Ecto neural progenitor cell (in vitro differentiated cells): ENCODE measurements around the gene DLEC1.
"Not testable (repeated sequence)": the region's sequence is repeated elsewhere in the genome, so short reads cannot be mapped to it uniquely, and the experiment has no call there.

ENCODE experiments used
- DNase-seq: peaks from one replicate; pipeline ENCODE4 v3.0.0-alpha.2; 2018; ENCODE audit warnings: low spot score

Gene DLEC1

GRCh38 chr3:38084334-38085310, 45.6 kb downstream of the DLEC1 start:
- DNase-seq = no peak

DNA sequence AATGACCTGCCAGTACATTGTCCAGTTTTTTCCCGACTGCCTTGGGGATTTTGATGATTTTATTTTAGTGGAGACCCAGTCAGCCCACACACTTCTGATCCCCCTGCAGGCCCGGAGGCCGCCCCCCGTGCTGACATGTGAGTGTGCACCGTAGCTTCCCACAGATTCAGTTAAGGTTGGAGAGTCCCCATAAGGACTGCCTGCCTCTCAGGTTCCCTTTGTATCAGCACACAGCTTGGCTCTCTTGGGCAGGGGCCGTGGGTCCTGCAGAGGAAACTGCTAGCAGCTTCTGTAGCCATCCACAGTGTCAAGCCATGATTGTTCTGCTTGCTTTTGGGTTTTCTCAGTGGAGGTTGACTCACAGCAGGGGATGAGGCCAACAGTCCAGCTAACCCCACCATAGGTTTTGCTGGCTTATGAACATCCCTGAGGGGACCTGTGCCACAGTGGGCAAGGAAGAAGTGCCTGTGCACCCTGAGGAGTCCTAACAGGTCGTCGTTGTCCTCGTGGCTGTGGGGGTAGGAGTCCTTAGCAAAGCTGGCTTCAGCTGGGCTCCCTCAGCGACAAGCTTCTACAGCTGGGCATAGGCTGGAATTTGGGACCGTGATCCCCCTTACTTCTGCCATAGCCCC, 46.4 kb downstream of the DLEC1 start:
- DNase-seq = no peak

- no peak for DNase-seq
Observed at GRCh38 chr3:38085943-38086324, 46.9 kb downstream of the DLEC1 start.

- DNase-seq = no peak
Observed at GRCh38 chr3:38086496-38086895, 47.5 kb downstream of the DLEC1 start.

DNA sequence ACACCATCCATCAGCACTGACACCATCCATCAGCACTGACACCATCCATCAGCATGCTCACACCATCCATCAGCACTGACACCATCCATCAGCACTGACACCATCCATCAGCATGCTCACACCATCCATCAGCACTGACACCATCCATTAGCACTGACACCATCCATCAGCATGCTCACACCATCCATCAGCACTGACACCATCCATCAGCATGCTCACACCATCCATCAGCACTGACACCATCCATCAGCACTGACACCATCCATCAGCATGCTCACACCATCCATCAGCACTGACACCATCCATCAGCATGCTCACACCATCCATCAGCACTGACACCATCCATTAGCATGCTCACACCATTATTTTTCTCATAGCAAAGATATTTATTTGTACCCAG, 48.3 kb downstream of the DLEC1 start:
- DNase-seq = not testable (repeated sequence)

GRCh38 chr3:38088126-38089078, 49.4 kb downstream of the DLEC1 start:
- DNase-seq = no peak

GRCh38 chr3:38089163-38089562, 50.2 kb downstream of the DLEC1 start:
- no peak for DNase-seq

DNA sequence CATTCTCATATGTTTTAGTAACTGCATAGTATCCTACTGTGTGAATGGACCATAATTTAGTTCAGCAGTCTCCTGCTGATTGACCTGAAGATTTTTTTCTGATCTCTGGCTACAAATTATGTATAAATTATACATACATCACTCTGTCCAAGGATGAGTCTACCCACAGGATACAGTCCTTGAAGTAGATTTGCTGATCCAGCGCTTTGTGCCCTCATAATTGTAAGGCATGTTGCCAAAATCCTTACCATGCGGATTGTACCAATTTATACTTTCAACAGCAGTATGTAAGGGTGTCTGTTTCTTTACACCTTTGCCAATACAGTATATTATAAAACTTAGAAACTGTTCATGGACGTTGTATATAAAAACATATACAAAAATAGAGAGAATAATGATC, 51.4 kb downstream of the DLEC1 start:
- no peak for DNase-seq

- DNase-seq = no peak
Observed at GRCh38 chr3:38094999-38095398, 56.0 kb downstream of the DLEC1 start.

DNA sequence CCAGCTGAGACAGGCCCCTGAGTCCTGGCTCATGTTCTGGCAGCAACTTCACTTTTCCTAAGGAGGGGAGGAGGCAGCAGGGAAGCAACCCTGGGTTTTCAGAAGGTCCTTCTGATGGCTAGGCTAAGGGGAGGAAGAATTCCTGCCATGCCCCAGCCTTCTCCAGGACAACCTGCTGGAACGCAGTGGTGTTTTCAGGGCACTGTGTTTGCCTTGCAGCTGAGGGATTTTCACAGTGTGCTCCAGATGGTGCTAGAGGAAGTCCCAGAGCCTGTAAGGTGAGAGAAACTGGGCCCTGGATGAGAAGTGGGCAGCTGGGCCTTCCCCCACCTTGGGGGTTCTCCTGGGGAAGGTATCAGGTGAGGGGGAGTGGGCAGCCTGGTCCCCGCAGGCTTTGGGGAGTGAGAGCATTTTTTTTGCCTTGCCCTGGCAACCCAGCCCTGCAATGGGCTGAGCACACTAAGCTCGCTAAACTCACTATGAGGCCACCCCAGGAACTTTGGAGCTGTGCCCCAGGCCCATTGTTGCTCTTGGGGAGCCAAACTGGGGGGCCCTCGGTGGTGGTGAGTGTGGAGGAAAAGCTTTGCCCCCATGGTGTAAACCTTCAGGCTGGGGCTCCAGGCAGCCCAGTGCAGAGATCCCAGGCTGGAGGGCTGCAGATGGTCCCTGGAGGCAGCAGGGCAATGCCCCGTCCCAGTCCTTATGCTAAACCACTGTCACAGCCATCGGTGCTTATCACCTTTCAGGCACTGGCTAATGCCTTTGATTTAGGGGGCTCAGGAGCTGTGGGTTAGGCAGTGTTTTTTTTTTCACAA, 56.9 kb downstream of the DLEC1 start:
- DNase-seq = no peak

DNA sequence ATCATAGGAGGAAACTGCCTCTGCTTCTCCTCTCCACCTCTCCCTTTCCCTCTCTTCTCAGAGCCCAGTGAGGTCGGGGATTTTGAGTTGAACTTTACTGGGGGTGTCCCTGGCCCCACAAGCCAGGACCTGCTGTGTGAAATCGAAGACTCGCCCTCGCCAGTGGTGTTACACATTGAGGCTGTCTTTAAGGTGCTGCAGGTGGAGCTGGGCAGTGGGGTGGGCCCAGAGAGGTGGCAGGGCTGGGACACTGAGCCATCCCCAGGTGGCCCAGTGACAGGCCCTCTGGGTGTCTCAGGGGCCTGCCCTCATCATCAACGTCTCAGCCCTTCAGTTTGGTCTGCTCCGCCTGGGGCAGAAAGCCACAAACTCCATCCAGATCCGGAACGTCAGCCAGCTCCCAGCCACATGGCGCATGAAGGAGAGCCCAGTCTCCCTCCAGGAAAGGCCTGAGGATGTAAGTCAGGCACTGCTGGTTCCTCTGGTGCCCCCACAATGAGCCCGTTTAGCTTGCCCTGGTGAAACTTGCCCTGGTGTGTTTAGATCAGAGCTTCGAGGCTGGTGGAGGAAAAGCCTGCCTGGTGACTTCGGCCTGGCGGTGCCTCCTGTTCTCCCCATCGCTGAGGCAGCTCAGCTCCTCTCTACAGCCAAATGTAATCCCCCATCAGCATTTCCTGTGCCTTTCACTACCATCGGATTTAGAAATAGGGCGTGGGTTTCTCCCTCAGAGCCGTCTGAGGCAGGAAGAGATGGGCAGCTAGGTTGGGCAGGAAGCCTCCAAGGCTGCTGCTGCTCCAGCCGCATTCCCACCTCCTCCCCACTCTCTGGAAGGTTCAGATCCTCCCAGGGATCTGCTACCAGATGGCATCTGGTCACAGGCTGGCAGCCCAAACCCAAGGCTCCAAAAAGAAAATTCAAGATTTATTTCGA, 58.7 kb downstream of the DLEC1 start:
- no peak for DNase-seq

DNA sequence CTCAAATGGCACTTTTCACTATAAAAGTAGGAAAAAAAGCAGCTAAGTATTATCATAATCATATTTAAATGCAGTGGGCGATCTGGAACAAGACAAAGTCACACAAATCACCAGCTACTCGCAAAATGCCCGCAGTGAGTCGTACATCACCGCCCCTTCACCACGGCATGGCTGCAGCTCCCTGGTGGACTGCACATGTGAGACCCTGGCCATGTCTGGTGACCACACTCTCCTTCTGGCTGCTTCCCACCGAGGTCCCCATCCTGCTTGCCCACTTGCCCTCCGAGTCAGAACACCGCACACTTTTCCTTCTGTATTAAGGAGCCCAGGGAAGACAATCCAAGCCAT, 59.3 kb downstream of the DLEC1 start:
- DNase-seq = no peak

GRCh38 chr3:38099518-38099917, 60.5 kb downstream of the DLEC1 start:
- no peak for DNase-seq

GRCh38 chr3:38100498-38100897, 61.5 kb downstream of the DLEC1 start:
- no peak for DNase-seq

- DNase-seq = no peak
Observed at GRCh38 chr3:38101811-38102443, 62.9 kb downstream of the DLEC1 start.

GRCh38 chr3:38102444-38102814, 63.4 kb downstream of the DLEC1 start:
- no peak for DNase-seq

- DNase-seq = no peak
Observed at GRCh38 chr3:38105525-38105924, 66.5 kb downstream of the DLEC1 start.

DNA sequence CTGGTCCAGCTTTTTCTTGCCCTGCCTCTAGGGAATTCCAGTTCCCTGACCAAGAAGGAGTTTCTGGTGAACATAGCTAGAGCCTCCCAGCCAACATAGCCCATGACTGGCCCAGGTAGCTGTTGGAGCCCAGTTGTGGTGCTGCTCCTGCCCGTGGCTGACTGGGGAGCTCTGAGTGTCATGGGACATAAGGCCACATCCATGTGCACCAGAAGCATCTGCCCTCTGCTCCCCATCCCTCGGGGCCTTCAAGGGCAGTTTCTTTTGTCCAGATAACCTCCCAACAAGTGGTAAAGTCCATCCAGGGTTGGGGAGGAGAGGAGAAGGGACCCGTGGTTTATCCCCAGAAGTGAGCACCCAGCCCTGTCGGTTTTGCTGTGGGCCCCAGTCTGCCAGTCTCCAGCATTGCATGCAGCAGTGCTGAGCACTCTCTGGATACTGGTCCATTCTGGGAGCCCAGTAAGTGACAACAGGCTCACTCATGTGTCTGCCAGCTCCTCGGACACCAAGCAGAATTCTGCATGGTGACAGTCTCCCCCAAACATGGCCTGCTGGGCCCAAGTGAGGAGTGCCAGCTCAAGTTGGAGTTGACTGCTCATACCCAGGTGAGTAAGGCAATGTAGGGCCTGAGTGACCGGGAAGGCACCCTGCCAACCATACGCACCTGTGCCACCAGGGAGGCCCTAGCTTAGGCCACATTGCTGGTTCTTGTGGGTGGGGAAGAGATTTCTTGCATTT, 69.1 kb downstream of the DLEC1 start:
- no peak for DNase-seq
